Left lung (tissue), 10 donors: ENCODE measurements around the gene COA8. TPM values are rescaled to one million over a fixed set of nuclear protein-coding genes. Genes with fewer than 3 reads are reported as not detected.

Experiments
- ATAC-seq: fragments of 200-7000 bp; cut with Tn5 transposase; one replicate; pipeline ENCODE4 v1.9.1; 2020; ENCODE audit warnings: moderate library complexity
- DNase-seq, 4 donors: peaks; one replicate each; pipeline ENCODE4 v3.0.0-alpha.2; 2013 to 2020
- H3K27ac ChIP-seq, 2 donors: fragments of 200-600 bp; sonication (generic) in 1 of 2; one replicate each; pipeline versions ENCODE4 v1.5.0 to v1.8.0; 2020 to 2021
- H3K27me3 ChIP-seq, 2 donors: fragments of 200-600 bp; sonication (generic) in 1 of 2; one replicate each; pipeline versions ENCODE4 v1.5.0 to v1.8.0; 2020 to 2021
- H3K36me3 ChIP-seq, 2 donors: fragments of 200-600 bp; sonication (generic) in 1 of 2; one replicate each; pipeline versions ENCODE4 v1.5.0 to v1.8.0; 2020 to 2021
- H3K4me1 ChIP-seq, 2 donors: fragments of 200-600 bp; one replicate each; pipeline ENCODE4 v1.8.0; 2021
- H3K4me3 ChIP-seq, 2 donors: fragments of 200-600 bp; sonication (generic) in 1 of 2; one replicate each; pipeline versions ENCODE4 v1.5.0 to v1.8.0; 2020 to 2021; ENCODE audit warnings: mild to moderate bottlenecking in 1 of 2
- H3K9me3 ChIP-seq, 2 donors: fragments of 200-600 bp; sonication (generic) in 1 of 2; one replicate each; pipeline versions ENCODE4 v1.5.0 to v1.8.0; 2020 to 2021
- intact Hi-C, 2 donors: fragments of 100-400 bp; cut with DNase I; formaldehyde crosslinking; loops; one replicate each; pipeline versions ENCODE4 v1.11.2 to v1.14.2; 2022
- polyA plus RNA-seq, 6 donors: library from polyadenylated mRNA; unstranded; fragments of 120-200 nt; gene quantifications; one replicate each; pipeline ENCODE4 v1.2.1, GENCODE V29; 2013; ENCODE audit not compliant: insufficient read length in 6 of 6
- total RNA-seq, 2 donors: library from RNA; stranded (reverse); fragmentation: NEBNext Ultra II Directional; extraction: Animal tissue kit (Norgen Biotek cat#: 25700); gene quantifications; one replicate each; pipeline ENCODE4 v1.2.1, GENCODE V29; 2021
- TF ChIP-seq, protein P1 (sequence below), 2 donors: fragments of 200-600 bp; sonication (generic) in 1 of 2; IDR thresholded peaks; one replicate each; pipeline versions ENCODE4 v1.5.0 to v1.8.0; 2021; ENCODE audit warnings: antibody characterized with exemption in 2 of 2
- donor health status: DM: no; HTN: yes; CAD: no.
- donor health status: DM: no; HTN: no; CAD: no.

Gene COA8
- total and polyA plus RNA-seq, 8 donors = 33.2 to 41.7 (median 37.8) TPM

DNA sequence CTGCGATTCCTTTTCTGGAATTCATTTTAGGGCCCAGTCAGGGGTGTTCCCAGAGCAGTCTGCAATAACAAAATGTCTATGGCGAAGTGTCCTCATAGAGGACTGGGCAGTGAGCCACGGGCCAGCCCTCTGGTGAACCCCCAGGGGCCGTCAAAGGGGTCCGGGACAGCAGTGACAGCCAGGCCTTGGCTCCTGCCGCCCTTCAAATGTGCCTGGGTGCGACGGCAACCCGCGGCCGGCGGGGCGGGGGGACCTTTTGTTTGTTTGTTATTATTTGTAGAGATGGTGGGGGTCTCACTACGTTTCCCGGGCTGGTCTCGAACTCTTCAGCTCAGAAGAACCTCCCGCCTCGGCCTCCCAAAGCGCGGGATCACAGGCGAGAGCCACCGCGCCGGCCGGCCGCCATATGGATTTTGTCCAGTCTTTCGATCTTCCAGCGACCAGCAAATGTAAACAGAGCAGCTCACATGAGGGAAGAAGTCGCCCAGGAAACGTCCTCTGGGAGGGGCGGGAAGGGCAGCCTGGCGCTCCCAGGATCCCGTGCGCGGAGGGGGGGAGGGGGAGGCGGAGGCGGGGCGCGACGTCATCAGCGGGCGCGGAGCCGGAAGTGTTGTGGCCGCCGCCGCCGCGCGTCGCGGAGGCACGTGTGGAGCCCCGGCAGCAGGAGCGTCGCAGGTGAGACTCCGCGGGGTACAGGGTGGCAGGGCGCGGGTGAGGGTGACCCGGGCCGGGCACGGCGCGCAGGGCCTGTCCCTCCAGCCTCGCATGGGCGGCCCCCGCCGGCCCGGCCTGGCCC is 34.0 kb upstream of the COA8 start, which contains the start of gene TRMT61A:
TRMT61A (plus strand) TSS at position 610 of the 796 bp plus-strand sequence. CDS start 783 bp downstream, outside the sequence.
- peak within 1 kb of the TSS; percentile 96 to 99 for H3K4me3 ChIP-seq
- peak; percentile 94 for ATAC-seq
- intact Hi-C loops = no loop called here
- H3K4me1 ChIP-seq = peaks cover 14 to 51% of the 10 kb centered on the region in 2 donors
- H3K27me3 ChIP-seq = peaks cover 0 to 10% of the 10 kb centered on the region in 2 donors
- H3K36me3 ChIP-seq = peaks cover 0 to 31% of the 10 kb centered on the region in 2 donors
- H3K27ac ChIP-seq = peak within 1 kb of the TSS; percentile 86 to 89
- DNase-seq = peak; percentile 88 to 95 (median 92)
- TF ChIP-seq, protein P1, sequence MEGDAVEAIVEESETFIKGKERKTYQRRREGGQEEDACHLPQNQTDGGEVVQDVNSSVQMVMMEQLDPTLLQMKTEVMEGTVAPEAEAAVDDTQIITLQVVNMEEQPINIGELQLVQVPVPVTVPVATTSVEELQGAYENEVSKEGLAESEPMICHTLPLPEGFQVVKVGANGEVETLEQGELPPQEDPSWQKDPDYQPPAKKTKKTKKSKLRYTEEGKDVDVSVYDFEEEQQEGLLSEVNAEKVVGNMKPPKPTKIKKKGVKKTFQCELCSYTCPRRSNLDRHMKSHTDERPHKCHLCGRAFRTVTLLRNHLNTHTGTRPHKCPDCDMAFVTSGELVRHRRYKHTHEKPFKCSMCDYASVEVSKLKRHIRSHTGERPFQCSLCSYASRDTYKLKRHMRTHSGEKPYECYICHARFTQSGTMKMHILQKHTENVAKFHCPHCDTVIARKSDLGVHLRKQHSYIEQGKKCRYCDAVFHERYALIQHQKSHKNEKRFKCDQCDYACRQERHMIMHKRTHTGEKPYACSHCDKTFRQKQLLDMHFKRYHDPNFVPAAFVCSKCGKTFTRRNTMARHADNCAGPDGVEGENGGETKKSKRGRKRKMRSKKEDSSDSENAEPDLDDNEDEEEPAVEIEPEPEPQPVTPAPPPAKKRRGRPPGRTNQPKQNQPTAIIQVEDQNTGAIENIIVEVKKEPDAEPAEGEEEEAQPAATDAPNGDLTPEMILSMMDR (IDR thresholded peaks at IDR 0.05) = no peak
- no peaks in the 10 kb centered on the region for H3K9me3 ChIP-seq

DNA sequence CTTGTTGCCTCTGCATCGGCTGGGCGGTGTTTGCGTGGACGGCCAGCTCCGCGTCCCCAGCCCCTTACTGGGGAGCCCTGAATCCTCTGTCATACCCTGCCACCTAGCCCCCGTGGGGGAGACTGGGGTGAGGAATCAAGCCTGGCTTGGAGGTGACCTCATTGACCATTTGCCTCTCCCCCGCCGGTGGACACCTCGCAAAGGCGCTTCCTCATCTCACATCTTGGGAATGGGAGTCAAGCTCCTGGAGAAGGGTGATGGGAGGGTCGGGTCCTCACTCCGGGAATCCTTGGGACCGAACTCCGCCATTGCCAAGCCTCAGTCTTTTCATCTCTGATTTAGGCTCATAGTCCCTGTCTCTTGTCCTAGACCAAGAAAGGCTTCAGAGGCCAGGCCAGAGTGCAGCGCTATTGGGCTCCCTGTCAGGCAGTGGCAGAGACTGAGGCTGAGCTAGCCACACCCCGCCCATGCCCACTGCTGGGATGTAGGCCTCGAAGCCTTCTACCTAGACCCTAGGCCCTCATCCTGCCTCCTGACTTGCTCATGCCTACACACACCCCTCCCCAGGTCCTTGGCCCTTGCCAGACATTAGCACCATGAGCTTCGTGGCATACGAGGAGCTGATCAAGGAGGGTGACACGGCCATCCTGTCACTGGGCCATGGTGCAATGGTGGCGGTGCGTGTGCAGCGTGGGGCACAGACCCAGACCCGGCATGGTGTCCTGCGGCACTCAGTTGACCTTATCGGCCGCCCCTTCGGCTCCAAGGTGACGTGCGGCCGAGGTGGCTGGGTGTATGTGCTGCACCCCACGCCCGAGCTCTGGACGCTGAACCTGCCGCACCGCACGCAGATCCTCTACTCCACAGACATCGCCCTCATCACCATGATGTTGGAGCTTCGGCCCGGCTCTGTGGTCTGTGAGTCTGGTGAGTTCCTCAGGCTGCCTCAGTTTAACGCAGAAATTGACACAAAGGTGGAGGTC is 33.1 kb upstream of the COA8 start:
- intact Hi-C loops = no loop called here
- Histone ChIP-seq H3K9me3 (no peaks in the 10 kb centered on the region), H3K36me3 (peaks cover 0 to 40% of the 10 kb centered on the region in 2 donors), H3K4me1 (peaks cover 14 to 51% of the 10 kb centered on the region in 2 donors), H3K27me3 (peaks cover 0 to under 1% of the 10 kb centered on the region in 2 donors), H3K4me3 (peak overlapping the region; percentile 96 to 99), H3K27ac (peak overlapping the region; percentile 58 to 86)
- TF ChIP-seq, protein P1 (IDR thresholded peaks at IDR 0.05) = no peak
- ATAC-seq = no peak
- no peak for DNase-seq

DNA sequence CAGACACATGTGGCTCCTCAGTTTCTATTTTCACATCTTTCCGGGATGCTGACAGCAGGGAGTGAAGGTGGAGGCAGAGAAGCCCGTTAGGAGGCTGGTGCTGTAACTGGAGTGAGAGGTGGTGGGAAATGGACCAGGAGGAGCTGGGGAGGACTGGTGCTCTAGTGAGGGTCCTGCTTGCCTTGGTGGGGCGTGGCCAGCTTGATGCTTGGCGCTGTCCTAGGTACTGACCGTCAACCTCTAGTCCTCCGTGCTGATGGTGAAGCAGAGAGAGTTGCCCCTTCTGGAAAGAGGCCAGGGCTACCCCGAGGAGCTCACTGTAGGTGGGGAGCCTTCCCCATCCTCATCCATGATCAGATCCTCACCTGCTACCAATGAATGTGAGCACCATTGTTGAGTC is 32.4 kb upstream of the COA8 start:
- intact Hi-C loops = no loop called here
- DNase-seq (no peak), ATAC-seq (no peak)
- Histone ChIP-seq H3K4me3 (peak overlapping the region in 1 of 2 donors; percentile 99), H3K4me1 (peaks cover 14 to 51% of the 10 kb centered on the region in 2 donors), H3K36me3 (peaks cover 0 to 47% of the 10 kb centered on the region in 2 donors), H3K27me3 (no peaks in the 10 kb centered on the region), H3K27ac (no peak overlapping the region), H3K9me3 (no peaks in the 10 kb centered on the region)
- TF ChIP-seq, protein P1 (IDR thresholded peaks at IDR 0.05) = no peak

DNA sequence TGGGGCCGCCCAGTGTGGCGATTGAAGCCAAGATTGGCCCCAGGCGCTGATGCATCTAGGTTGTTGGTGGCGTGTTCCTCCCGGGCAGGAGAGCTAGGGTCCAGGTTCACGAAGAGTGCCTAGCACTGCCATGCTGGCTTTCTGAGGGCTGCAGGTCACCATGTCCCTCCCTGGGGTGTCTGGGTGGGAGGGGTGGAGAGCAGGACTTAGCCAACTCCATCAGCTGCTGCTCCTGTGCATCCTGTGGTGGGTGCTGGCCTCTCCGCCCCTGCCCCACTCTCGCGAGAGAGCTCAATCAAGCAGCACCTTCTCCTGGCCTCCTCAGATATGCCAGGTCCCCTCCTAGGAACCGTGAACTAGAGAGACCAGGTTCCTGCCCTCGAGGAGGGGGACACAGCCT is 31.9 kb upstream of the COA8 start:
- Histone ChIP-seq H3K4me3 (no peak overlapping the region), H3K9me3 (no peaks in the 10 kb centered on the region), H3K27me3 (no peaks in the 10 kb centered on the region), H3K27ac (no peak overlapping the region), H3K4me1 (peaks cover 14 to 51% of the 10 kb centered on the region in 2 donors), H3K36me3 (peaks cover 0 to 52% of the 10 kb centered on the region in 2 donors)
- TF ChIP-seq, protein P1 (IDR thresholded peaks at IDR 0.05) = no peak
- DNase-seq = no peak
- intact Hi-C loops = no loop called here
- ATAC-seq = no peak
